Peyer's patch (tissue), 4 donors: ENCODE data around the gene UMODL1.

Source experiments
- POLR2A ChIP-seq, 2 donors: fragments of 450-650 bp; IDR thresholded peaks; one replicate each; pipeline ENCODE4 v1.5.1; 2017; ENCODE audit warnings: antibody characterized with exemption in 2 of 2, mild to moderate bottlenecking in 2 of 2, moderate library complexity in 2 of 2
- TF ChIP-seq, protein P1 (sequence below), 6 experiments: fragments of 450-650 bp in 4 of 6; fragments of 200-600 bp in 2 of 6; sonication (generic) in 1 of 6; IDR thresholded peaks; one replicate each; pipeline ENCODE4 v1.5.1; 2017 to 2019; ENCODE audit warnings: antibody characterized with exemption in 6 of 6, mild to moderate bottlenecking in 3 of 6, moderate library complexity in 1 of 6

GRCh38 chr21:42048870-42049577 lies 22.1 kb upstream of the UMODL1 start:
- TF ChIP-seq, protein P1, sequence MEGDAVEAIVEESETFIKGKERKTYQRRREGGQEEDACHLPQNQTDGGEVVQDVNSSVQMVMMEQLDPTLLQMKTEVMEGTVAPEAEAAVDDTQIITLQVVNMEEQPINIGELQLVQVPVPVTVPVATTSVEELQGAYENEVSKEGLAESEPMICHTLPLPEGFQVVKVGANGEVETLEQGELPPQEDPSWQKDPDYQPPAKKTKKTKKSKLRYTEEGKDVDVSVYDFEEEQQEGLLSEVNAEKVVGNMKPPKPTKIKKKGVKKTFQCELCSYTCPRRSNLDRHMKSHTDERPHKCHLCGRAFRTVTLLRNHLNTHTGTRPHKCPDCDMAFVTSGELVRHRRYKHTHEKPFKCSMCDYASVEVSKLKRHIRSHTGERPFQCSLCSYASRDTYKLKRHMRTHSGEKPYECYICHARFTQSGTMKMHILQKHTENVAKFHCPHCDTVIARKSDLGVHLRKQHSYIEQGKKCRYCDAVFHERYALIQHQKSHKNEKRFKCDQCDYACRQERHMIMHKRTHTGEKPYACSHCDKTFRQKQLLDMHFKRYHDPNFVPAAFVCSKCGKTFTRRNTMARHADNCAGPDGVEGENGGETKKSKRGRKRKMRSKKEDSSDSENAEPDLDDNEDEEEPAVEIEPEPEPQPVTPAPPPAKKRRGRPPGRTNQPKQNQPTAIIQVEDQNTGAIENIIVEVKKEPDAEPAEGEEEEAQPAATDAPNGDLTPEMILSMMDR (IDR thresholded peaks at IDR 0.05) = no peak
- no peak for TF ChIP-seq POLR2A (IDR thresholded peaks at IDR 0.05)
